BE2C (cell line): ENCODE results near the gene ANTXRL.

Experiments used
- DNase-seq: peaks from one replicate; pipeline ENCODE4 v3.0.0-alpha.2; 2020
- H3K27me3 ChIP-seq: fragments of 250-450 bp; sonication (Bioruptor Pico); 2 replicates; pipeline ENCODE4 v1.5.1; 2020; ENCODE audit warnings: mild to moderate bottlenecking
- H3K36me3 ChIP-seq: fragments of 250-450 bp; sonication (Bioruptor Pico); 2 replicates; pipeline ENCODE4 v1.5.1; 2020; ENCODE audit warnings: mild to moderate bottlenecking
- H3K4me1 ChIP-seq: fragments of 250-450 bp; sonication (Bioruptor Pico); 2 replicates; pipeline ENCODE4 v1.5.1; 2020
- H3K4me3 ChIP-seq: 2 replicates; pipeline ENCODE4 v1.5.1; 2011; ENCODE audit warnings: low read depth, low read length
- H3K9me3 ChIP-seq: fragments of 250-450 bp; sonication (Bioruptor Pico); 2 replicates; pipeline ENCODE4 v1.5.1; 2020
- CTCF ChIP-seq: IDR thresholded peaks from 2 replicates; pipeline ENCODE4 v1.5.1; 2012; ENCODE audit warnings: mild to moderate bottlenecking, low read depth, low read length

Gene ANTXRL

DNA sequence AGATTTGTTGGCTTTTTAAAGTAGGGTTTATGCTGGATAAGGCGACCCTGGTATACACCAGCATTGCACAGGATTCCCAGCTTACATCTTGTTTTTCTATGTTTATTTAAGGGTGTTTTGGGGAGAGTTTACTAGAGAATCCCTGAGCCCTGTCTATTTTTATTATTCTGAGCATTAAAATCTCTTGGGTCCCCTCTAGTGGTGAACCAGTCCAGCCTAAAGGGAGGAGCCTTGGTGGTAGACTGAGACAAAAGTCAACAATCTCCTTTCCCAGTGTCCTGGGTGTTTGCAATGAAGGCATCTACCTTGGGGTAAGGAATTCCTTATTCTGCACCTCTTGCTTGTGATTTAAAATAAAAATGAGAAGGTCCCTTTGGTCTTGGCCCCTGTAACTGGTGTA, 38.2 kb downstream of the ANTXRL start:
- Histone ChIP-seq H3K9me3 (no peaks in the 10 kb centered on the region), H3K4me3 (no peak overlapping the region), H3K4me1 (no peaks in the 10 kb centered on the region), H3K27me3 (no peaks in the 10 kb centered on the region; the same call in 1 of the 2 replicates), H3K36me3 (no peaks in the 10 kb centered on the region)
- no peak for DNase-seq
- peak; percentile 62 for TF ChIP-seq CTCF

DNA sequence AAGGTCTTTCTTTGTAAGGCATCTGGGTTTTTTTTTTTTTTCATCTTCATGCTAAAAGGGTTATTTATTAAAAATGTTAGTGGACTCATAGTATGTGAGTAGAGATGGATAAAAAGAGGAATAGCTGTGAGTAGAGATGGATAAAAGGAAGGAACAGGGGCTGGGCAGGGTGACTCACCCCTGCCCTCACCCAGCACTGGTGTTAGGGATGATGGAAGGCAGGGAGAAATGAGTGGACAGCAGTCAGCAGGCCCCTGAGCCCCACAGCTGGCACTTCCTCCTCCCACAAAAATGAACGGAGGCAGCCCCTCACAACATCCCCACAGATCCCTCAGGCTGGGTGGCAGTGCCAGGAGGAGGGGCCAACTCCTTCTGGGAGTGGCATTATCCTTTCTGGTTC, 39.3 kb downstream of the ANTXRL start:
- TF ChIP-seq CTCF, result no peak
- Histone ChIP-seq H3K36me3 (no peaks in the 10 kb centered on the region; the same call in 1 of the 2 replicates), H3K4me1 (no peaks in the 10 kb centered on the region), H3K9me3 (no peaks in the 10 kb centered on the region), H3K27me3 (no peaks in the 10 kb centered on the region; the same call in 1 of the 2 replicates), H3K4me3 (no peak overlapping the region)
- DNase-seq, result no peak

GRCh38 chr10:46326971-46327370, 40.2 kb downstream of the ANTXRL start:
- Histone ChIP-seq H3K9me3 (no peaks in the 10 kb centered on the region), H3K4me3 (no peak overlapping the region), H3K36me3 (no peaks in the 10 kb centered on the region; the same call in 1 of the 2 replicates), H3K4me1 (no peaks in the 10 kb centered on the region), H3K27me3 (peaks cover 1% of the 10 kb centered on the region; the same call in 1 of the 2 replicates)
- TF ChIP-seq CTCF, result no peak
- no peak for DNase-seq

GRCh38 chr10:46327685-46328084, 40.9 kb downstream of the ANTXRL start:
- H3K4me3 ChIP-seq, result no peak overlapping the region
- TF ChIP-seq CTCF, result no peak
- H3K9me3 ChIP-seq, result no peaks in the 10 kb centered on the region
- H3K27me3 ChIP-seq, result peaks cover 7% of the 10 kb centered on the region; the same call in 1 of the 2 replicates
- no peaks in the 10 kb centered on the region; the same call in 1 of the 2 replicates for H3K36me3 ChIP-seq
- H3K4me1 ChIP-seq, result no peaks in the 10 kb centered on the region
- peak; percentile 4 for DNase-seq

DNA sequence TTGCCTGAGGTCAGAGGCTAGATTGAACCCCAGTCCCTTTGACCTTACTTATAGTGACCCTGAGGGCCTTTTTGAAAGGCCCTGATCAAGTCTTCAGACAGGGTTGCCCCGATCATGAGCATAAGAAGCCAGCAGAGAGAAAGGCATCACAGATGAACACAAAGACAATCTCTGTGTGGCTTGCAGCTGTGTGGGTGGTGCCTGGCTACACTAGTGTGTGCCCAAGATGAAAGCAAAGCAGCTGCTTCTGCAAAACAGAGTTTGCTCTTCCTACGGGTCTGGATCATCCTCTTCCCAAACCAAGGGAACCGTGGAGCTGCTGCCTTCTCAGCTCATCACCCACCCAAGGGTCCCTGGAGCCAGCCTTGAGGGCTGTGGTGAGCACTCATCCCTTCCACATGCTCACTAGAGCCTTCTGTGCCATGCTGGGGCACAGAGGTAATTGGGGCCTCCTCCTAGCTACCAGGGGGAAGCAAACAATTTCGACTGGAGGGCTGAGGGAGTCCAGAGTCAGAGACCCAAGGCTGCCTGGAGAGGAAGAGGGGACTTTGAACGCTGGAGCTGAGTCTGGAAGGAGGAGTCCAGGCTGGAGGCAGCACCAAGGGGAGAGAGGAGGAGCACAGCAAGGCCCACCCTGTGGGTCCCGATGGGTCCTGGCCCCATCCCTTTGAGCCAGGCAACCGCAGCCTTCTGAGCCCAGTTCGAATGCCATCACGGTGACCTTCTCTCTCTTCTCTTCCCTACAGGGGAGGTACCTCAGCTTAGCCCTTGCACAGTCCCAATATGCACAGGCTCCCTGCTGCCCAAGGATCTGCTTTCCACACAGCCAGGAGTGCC, 42.3 kb downstream of the ANTXRL start:
- H3K36me3 ChIP-seq, result no peaks in the 10 kb centered on the region; the same call in 1 of the 2 replicates
- H3K27me3 ChIP-seq, result peaks cover 7% of the 10 kb centered on the region; the same call in 1 of the 2 replicates
- no peaks in the 10 kb centered on the region for H3K4me1 ChIP-seq
- no peak overlapping the region for H3K4me3 ChIP-seq
- no peak for TF ChIP-seq CTCF
- no peaks in the 10 kb centered on the region for H3K9me3 ChIP-seq
- DNase-seq, result no peak

DNA sequence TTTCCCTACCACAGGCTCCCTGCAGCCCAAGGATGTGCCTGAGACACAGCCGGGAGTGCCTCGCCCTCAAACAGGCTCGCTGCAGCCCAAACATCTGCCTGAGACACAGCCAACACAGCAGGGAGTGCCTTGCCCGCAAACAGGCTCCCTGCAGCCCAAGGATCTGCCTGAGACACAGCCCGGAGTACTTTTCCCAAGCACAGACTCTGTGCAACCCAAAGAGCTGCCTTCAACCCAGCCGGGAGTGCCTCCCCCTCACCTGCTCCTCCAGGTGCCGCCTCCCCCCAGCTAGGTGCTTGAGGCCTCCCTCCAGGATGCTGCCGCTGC, 42.9 kb downstream of the ANTXRL start:
- peak; percentile 10 for DNase-seq
- Histone ChIP-seq H3K4me1 (no peaks in the 10 kb centered on the region), H3K36me3 (no peaks in the 10 kb centered on the region; the same call in 1 of the 2 replicates), H3K9me3 (no peaks in the 10 kb centered on the region), H3K4me3 (no peak overlapping the region), H3K27me3 (peaks cover 7% of the 10 kb centered on the region; the same call in 1 of the 2 replicates)
- no peak for TF ChIP-seq CTCF
